EH (cell line): ENCODE results near the gene INPP5A.
A peak's percentile ranks its signal among the peaks of the same experiment; 100 is the strongest.

Source experiments
- DNase-seq: peaks from one replicate; pipeline ENCODE4 v3.0.0-alpha.2; 2015; ENCODE audit warnings: low read depth

The INPP5A gene

DNA sequence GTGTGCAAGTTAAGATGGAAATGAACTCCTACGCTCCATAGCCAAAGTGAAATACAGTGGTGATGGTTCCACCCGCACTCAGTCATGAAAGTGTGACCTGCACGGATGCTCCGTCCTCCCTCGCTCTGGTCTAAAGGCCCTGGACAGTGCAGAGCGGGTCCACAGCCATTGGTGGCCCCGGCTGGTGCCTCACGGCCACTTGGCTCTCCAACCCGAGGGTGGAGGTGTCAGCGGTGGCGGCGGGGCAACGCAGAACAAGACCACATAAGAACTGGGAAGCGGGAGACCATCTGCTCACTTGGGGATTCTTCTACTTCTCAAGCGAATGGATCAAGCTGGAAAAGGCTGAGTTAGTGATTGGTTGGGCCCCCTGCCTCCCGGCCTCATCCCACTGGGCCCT, 187.6 kb downstream of the INPP5A start:
- DNase-seq, result no peak

DNA sequence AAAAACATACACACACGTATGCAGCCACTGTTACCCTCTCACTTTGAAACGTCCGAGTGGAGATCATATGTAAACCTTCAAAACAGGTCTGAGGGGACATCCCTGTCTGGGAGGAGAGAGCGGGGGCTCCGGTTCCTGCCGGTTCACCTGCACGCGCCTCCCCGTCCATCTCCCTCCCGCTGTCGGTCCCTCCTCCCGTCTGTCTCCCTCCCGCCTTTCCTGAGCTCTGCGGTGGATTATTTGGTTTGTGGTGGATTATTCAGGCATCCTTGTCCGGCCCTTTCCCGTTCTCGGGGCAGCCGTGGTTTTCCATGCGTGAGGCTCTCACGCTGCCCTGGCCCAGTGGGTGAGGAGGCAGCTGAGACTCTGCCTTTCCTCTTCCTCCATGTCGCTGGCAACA, 188.6 kb downstream of the INPP5A start:
- no peak for DNase-seq

DNA sequence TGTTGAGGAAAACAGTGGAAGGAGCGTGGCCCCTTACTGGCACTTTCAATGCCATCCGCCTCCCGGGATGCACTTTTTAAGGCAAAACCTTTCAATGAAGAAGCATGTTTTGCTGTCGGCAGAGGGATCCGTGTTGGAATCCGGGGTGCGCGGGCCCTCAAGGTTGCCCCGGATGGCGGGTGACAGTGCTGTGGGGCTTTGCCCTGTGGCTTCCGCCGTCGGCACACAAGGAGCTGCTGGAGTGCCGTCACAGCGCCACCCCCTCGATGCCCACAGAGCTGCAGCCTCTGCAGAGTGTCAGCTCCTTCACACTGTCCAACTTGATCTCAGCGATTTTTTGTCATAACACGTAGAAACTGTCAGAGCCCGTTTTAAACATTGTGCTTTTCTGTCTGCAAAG, 189.4 kb downstream of the INPP5A start:
- DNase-seq, result no peak

DNA sequence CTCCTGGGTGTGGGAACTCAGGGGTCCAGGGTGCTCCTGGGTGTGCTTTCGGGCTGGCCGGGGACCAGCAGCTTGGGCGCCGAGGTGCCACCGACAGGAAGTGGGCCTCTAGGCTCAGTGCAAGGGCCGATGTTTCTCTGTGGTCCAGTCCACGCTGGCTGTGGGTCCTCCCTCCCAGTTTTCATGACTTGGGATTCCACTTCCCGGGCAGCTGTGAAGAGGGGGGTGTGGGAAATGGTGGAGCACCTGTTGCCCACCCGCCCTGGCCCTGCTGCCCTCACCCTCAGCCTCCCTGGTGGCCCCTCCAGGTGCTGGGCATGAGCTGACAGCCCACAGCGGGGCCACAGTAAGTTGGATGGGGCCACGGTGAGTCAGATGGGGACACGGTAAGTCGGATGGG, 189.8 kb downstream of the INPP5A start:
- no peak for DNase-seq

- DNase-seq, result no peak
Measured at GRCh38 chr10:132728321-132728720, 190.7 kb downstream of the INPP5A start.

DNA sequence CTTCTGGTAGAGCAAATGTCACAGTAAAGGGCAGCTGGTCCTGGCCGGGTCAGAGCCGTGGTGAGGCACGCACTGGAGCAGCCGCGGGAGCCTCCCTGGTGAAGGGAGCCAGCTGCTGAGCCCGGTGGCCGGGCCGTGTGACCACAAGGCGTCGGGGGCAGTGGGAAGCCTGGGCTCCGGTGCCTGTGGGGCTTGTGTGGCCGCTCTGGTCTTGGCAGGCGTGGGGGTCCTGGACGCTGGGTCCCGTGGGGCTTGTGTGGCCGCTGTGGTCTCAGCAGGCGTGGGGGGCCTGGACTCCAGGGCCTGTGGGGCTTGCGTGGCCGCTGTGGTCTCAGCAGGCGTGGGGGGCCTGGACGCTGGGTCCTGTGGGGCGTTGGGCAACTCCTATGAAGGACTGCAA, 191.2 kb downstream of the INPP5A start:
- DNase-seq, result no peak

GRCh38 chr10:132729810-132730572, 192.4 kb downstream of the INPP5A start:
- DNase-seq, result no peak

DNA sequence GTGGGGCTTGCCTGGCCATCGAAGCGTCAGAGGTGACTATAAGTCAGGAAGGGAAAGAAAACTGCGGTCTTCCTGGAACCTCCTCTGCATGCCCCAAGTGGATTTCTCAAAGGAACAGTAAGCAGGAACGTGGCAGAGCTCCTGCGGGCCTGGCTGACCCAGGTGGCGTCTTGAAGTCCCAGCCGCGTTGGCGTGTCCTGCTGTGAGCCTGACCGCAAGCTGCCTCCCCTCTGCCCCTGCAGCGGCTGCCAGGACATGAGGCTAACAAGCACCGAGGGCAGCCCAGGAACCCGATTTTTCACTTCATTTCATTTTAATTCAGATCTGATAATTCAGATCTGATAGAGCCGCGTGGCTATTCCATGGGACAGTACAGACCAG, 193.0 kb downstream of the INPP5A start:
- no peak for DNase-seq

- DNase-seq, result no peak
Measured at GRCh38 chr10:132732518-132732917, 194.9 kb downstream of the INPP5A start.

GRCh38 chr10:132733926-132734325, 196.3 kb downstream of the INPP5A start:
- DNase-seq, result no peak

DNA sequence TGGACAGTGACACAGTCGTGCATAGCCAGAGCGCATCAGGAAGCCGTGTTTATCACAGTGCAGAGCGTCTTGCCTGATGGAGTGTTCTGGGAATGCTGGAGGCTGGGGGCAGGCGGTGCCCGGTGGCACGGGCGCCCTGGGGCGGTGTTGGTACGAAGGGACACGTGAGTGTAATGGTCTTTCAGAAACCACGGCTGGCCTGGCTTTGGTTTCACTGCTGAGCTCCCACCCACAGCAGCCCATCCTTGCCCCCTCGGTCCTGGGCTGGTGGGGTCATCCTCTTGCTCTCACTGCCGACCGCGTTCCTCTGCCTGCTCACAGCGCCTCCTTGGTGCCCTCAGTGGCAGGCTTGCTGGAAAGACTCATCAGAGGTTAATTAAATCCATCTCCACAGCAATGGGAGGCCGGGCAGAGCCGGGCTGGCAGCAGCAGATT, 197.8 kb downstream of the INPP5A start:
- no peak for DNase-seq

GRCh38 chr10:132735923-132736391, 198.4 kb downstream of the INPP5A start:
- DNase-seq, result no peak

DNA sequence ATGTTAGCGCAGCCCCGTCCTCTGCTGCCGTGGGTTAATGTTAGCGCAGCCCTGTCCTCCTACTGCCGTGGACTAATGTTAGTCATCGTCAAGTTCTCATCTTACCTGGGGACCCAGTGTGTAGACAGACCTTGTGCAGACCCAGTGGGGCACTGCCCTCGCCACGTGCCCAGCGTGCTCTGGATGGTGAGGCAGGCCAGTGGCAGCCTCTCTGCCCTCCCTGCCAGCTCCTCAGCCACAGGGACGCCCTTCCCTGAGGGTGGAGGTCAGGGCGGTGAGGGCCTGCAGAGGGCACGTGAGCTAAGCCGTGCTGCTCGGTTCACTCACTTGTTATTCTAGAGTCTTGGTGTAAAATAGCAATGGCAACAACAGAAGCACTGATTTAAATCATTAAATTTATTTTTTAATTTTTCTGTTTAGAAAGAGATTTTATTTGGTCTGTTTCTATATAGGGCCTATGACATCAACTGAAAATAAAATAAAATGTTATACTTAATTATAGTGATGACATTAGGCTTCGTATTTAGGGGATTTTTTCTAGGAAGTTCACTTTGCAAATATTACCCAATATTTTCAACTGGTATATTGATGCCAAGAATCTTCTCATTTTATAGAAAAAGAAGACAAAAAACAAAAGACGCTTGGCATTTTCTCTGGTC, 199.9 kb downstream of the INPP5A start:
- no peak for DNase-seq

DNA sequence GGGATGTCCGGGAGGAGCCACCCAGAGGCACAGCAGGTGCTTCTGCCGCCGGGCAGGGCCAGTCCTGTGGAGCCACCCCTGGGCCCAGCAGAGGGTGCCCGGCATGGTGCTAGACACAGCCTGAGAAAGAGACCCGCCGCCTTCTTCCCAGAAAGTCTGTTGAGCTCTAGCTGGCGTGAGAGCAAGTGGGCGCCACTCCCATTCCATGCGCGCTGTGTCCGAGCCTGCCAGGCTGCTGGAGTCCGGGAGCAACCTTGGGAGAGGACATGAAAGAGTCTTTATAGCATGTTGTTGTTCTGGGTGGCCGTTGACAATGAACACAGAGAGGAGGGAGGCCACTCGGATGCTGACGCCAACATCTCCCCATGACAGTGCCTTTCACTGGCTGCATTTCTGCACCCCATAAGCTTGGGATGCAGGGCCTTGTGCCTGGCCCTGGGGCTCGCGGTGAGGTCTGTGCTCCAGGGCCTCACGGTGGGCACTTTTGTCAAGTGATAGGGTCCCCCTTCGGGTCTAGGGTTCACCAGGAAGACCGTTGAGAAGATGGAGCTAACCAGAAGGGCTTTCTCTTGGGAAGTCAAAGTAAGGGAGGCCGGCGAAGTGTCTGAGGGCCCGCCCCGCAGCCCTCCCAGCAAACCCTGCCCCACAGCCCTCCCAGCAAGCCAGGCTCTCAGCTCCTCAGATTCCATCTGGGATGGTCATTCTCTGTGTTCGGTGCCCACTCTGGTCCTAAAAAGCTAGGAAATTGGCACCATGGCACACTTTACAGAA, 201.1 kb downstream of the INPP5A start:
- no peak for DNase-seq

DNA sequence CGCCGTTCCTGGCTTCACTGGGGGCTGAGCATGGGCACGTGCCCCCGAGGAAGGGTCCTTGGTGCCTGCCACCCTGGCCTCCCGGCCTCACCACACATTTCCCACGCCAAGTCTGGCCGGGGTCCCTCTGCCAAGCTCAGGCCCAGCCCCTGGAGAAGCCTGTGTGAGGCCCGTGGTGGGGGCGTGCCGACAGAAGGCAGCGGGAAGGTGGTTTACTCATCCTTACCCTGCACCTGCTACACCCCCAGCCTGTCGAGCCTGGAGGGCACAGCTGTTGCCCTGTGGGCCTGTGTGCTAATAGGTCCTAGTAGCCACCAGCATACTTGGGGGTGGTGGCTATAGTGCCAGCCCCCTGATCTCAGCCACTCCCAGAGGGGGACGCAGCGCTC, 201.6 kb downstream of the INPP5A start:
- DNase-seq, result no peak

DNA sequence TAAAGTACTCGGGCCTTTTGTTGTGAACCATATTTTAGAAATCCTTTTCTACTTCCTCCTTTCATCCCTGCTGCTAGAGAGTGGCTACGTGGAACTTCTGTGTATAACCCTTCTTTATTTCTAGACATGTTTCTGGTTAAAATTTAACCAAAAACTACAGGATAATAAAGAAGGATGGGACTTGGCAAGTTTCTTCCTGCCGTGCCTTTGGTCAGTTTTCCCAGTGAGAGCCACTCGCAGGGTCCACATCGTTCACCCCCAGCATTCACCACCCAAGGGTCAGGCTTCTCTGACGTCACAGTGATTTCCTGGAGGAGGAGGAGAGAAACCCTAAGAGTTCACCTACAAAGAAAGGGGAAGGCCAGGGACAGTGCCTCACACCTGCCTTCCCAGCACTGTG, 203.0 kb downstream of the INPP5A start:
- DNase-seq, result no peak

DNA sequence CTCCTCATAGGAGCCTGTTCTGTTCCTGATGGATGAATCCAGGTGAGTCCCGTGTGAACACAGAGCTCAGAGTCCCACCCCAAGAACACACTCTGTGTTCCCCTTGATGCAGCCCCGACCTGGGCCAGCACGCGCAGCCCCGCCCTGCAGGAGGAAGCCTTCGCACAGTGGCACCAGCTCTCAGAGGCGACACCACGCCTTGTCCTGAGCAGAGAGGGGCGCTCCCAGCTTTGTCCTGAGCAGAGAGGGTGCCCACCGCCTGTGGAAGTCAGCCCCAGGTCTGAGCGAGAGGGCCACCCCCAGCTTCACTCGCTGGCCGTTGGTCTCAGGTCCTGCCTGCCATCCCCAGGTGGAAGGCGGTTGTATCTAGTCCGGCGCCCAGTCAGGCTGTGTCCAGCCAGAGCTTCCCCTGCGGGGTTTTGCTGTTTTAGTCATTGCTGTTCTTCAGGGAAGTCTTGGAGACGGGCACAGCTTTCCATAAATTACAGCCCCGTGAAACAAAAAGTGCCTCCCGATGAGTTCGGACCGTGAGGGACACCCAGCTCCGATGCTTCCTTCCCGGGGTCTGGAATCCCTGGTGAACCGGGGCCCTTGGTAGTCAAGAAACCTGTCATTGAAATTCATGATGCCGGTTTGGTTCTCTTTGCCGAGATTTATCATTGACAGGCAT, 204.7 kb downstream of the INPP5A start:
- no peak for DNase-seq

DNA sequence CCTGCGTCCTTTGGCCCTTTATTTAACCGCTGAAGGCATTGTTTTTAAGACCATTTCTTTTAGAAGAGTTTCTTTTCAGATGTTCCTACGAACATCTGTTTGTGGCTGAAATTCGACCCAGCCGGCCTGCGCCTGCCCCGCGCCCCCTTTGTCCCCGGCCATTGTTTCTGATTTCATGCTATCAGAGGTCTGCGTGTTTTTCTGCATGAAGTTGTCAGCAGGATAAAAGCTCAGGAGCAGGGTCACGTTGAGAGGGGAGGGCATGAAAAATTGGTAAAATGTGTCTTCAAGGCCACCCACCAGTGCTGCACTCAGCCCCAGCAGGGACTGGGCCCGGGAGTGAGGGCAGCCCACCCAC, 205.2 kb downstream of the INPP5A start:
- DNase-seq, result no peak

- peak; percentile 65 for DNase-seq
Measured at GRCh38 chr10:132743196-132743924, 205.8 kb downstream of the INPP5A start.

DNA sequence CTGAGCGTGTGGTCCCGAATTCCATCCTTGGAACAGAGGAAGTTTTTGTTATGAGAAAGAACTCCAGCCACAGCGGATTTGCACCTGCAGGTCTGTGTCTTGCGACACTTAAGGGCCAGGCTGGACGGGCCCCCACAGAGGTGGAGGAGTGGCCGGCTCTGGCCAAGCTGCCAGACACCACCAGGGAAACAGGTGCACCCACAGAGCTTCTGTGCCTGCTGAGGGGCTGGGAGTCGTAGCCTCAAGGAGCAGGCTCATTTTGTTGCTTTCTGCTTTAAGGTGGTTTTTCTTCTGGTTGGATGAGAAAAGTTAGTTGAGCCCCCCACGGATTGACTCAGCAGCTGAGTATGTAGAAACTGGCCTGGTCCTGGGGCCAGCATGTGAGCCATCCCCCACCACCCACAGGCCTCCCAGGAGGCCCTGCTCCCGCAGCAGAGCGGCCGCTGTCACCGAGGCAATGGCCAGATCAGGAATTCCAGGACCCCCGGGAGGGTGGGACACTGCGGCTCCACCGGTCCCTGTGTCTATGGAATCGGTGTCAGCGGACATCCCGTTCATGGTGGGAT, 206.4 kb downstream of the INPP5A start:
- peak; percentile 18 for DNase-seq

- DNase-seq, result no peak
Measured at GRCh38 chr10:132744839-132745238, 207.3 kb downstream of the INPP5A start.
